T-helper 22 cell (primary cell): ENCODE measurements around the gene PGM3.
"Not testable (repeated sequence)": the region's sequence is repeated elsewhere in the genome, so short reads cannot be mapped to it uniquely, and the experiment has no call there.

Experiments used
- DNase-seq: peaks from one replicate; pipeline ENCODE4 v3.0.0-alpha.2; 2020; ENCODE audit warnings: low read depth

PGM3 gene

GRCh38 chr6:83192871-83193746 lies at the start of gene PGM3, which contains the start of gene RWDD2A:
Gene PGM3 (minus strand): TSS chr6:83193265. CDS start chr6:83191012, 2,253 bp downstream.
Gene RWDD2A (plus strand): TSS chr6:83193357. CDS start chr6:83194452, 1,095 bp downstream.
- peak; percentile 82 for DNase-seq

- DNase-seq: no peak
Observed at GRCh38 chr6:83231146-83231545, 38.1 kb upstream of the PGM3 start.

GRCh38 chr6:83226517-83226916 lies 33.5 kb upstream of the PGM3 start:
- DNase-seq: no peak

GRCh38 chr6:83221889-83222479 lies 28.9 kb upstream of the PGM3 start:
- DNase-seq: no peak

- DNase-seq: no peak
Observed at GRCh38 chr6:83221276-83221675, 28.2 kb upstream of the PGM3 start.

- DNase-seq: no peak
Observed at GRCh38 chr6:83220121-83220520, 27.1 kb upstream of the PGM3 start.

- DNase-seq: no peak
Observed at GRCh38 chr6:83218646-83219045, 25.6 kb upstream of the PGM3 start.

- no peak for DNase-seq
Observed at GRCh38 chr6:83216806-83217205, 23.7 kb upstream of the PGM3 start.

- peak; percentile 7 for DNase-seq
Observed at GRCh38 chr6:83215131-83216047, 22.3 kb upstream of the PGM3 start.

- DNase-seq: no peak
Observed at GRCh38 chr6:83202031-83202430, 9.0 kb upstream of the PGM3 start.

- no peak for DNase-seq
Observed at GRCh38 chr6:83199863-83200225, 6.8 kb upstream of the PGM3 start.

GRCh38 chr6:83199173-83199862 lies 6.3 kb upstream of the PGM3 start:
- no peak for DNase-seq

- no peak for DNase-seq
Observed at GRCh38 chr6:83198486-83199172, 5.6 kb upstream of the PGM3 start.

GRCh38 chr6:83193747-83194566 lies 892 bp upstream of the PGM3 start:
- peak; percentile 4 for DNase-seq

- no peak for DNase-seq
Observed at GRCh38 chr6:83192456-83192855, 609 bp downstream of the PGM3 start.

GRCh38 chr6:83191974-83192373 lies 1.1 kb downstream of the PGM3 start:
- DNase-seq: not testable (repeated sequence)

- no peak for DNase-seq
Observed at GRCh38 chr6:83190626-83191025, 2.4 kb downstream of the PGM3 start.

GRCh38 chr6:83188501-83188900 lies 4.6 kb downstream of the PGM3 start:
- DNase-seq: no peak

- DNase-seq: no peak
Observed at GRCh38 chr6:83185096-83185495, 8.0 kb downstream of the PGM3 start.

GRCh38 chr6:83183082-83183828 lies 9.8 kb downstream of the PGM3 start:
- DNase-seq: no peak
